Measurements from ENCODE around the gene MARVELD2.

The MARVELD2 gene

DNA sequence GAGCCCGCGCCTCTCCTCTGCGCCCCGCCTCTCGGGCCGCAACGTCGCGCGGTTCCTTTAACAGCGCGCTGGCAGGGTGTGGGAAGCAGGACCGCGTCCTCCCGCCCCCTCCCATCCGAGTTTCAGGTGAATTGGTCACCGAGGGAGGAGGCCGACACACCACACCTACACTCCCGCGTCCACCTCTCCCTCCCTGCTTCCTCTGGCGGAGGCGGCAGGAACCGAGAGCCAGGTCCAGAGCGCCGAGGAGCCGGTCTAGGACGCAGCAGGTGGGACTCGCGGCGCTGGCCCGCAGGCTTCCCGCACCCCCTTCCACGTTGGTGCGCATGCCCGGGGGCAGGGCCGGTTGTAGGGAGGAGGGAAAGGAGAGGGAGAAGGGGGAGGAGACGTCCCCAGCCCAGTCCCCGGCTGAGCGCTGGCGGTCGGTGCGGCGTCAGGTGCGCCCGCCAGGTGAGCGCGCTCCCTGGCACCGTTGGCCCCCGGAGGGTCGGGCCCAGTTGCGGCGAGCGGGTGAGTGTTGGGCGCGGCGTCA is 77.5 kb downstream of the MARVELD2 start, which contains the start of gene OCLN:
TSS of gene OCLN (plus strand) at position 400 of the 532 bp plus-strand sequence. CDS start 11,455 bp downstream, outside the sequence.
- Histone ChIP-seq H3K27ac (no peak within 1 kb of the TSS), H3K4me3 (IDR thresholded peaks at IDR 0.05; ENCODE audit: insufficient read depth, low read depth, low read length) (peak within 1 kb of the TSS; percentile 41), H3K36me3 (ENCODE audit: insufficient read depth) (no peaks in the 10 kb centered on the region), H3K27me3 (ENCODE audit: insufficient read depth, low read depth) (no peaks in the 10 kb centered on the region), H4K20me1 (ENCODE audit: insufficient read depth) (no peaks in the 10 kb centered on the region), H3K79me2 (ENCODE audit: insufficient read depth, low read depth) (no peaks in the 10 kb centered on the region), H3K4me2 (peak within 1 kb of the TSS; percentile 81), H2AFZ (ENCODE audit: low read depth) (peak within 1 kb of the TSS; percentile 96), H3K4me1 (ENCODE audit: low read depth, poor library complexity, severe bottlenecking) (no peaks in the 10 kb centered on the region), H3K9ac (peak within 1 kb of the TSS; percentile 27; the same call in 1 of the 2 replicates)
- TF ChIP-seq, protein P1, sequence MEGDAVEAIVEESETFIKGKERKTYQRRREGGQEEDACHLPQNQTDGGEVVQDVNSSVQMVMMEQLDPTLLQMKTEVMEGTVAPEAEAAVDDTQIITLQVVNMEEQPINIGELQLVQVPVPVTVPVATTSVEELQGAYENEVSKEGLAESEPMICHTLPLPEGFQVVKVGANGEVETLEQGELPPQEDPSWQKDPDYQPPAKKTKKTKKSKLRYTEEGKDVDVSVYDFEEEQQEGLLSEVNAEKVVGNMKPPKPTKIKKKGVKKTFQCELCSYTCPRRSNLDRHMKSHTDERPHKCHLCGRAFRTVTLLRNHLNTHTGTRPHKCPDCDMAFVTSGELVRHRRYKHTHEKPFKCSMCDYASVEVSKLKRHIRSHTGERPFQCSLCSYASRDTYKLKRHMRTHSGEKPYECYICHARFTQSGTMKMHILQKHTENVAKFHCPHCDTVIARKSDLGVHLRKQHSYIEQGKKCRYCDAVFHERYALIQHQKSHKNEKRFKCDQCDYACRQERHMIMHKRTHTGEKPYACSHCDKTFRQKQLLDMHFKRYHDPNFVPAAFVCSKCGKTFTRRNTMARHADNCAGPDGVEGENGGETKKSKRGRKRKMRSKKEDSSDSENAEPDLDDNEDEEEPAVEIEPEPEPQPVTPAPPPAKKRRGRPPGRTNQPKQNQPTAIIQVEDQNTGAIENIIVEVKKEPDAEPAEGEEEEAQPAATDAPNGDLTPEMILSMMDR (conservative IDR thresholded peaks at IDR 0.05; ENCODE audit: low read depth, low read length): no peak

GRCh38 chr5:69492923-69493395 is 78.0 kb downstream of the MARVELD2 start:
- Histone ChIP-seq H3K36me3 (ENCODE audit: insufficient read depth) (no peaks in the 10 kb centered on the region), H3K9ac (peak overlapping the region; percentile 27; the same call in 1 of the 2 replicates), H3K27me3 (ENCODE audit: insufficient read depth, low read depth) (no peaks in the 10 kb centered on the region), H3K4me3 (IDR thresholded peaks at IDR 0.05; ENCODE audit: insufficient read depth, low read depth, low read length) (peak overlapping the region; percentile 41), H3K4me1 (ENCODE audit: low read depth, poor library complexity, severe bottlenecking) (no peaks in the 10 kb centered on the region), H3K4me2 (peak overlapping the region; percentile 81), H3K27ac (no peak overlapping the region), H3K79me2 (ENCODE audit: insufficient read depth, low read depth) (no peaks in the 10 kb centered on the region), H4K20me1 (ENCODE audit: insufficient read depth) (no peaks in the 10 kb centered on the region), H2AFZ (ENCODE audit: low read depth) (peak overlapping the region; percentile 96)
- TF ChIP-seq, protein P1 (conservative IDR thresholded peaks at IDR 0.05; ENCODE audit: low read depth, low read length): no peak

DNA sequence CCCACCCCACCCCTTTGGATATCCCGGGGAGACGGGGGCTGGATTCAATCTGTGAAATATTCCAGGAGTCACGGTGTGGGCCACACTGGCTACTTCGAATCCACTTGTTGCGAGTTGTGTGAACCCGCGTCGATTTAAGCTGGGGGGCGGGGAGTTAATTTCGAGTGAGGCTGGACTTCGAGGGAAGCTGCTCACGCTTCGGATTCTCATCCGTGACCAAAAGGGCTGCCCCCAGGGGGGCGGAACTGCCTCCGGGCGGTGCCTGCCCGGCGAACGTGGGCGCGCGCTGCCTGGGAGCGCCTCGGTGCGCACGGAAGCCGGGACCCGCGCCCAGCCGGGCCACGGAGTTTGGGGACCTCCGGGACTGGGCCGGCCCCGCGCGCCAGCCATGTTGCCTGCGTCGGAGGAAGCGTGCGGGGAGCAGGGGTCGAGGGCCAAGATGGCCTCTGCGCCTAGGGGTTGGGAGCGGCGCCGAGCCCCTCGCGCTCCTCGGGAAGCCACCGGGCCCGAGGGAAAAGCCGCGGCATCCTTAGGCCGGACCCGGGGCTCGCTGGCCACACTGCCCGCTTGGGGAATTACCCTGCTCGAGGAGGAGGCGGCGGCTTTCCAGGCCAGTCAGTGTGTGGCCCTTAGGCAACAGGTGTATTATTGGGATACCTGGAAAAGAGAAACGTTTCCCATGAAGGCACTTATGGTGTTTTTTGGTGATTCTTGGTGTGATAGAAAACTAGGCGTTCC is 78.6 kb downstream of the MARVELD2 start:
- no peak overlapping the region for H3K4me3 ChIP-seq (IDR thresholded peaks at IDR 0.05; ENCODE audit: insufficient read depth, low read depth, low read length)
- no peak overlapping the region for H3K27ac ChIP-seq
- H3K4me2 ChIP-seq: peak overlapping the region; percentile 81
- H2AFZ ChIP-seq (ENCODE audit: low read depth): peak overlapping the region; percentile 96
- H3K9ac ChIP-seq: peak overlapping the region; percentile 27; the same call in 1 of the 2 replicates
- no peaks in the 10 kb centered on the region for H3K79me2 ChIP-seq (ENCODE audit: insufficient read depth, low read depth)
- H3K36me3 ChIP-seq (ENCODE audit: insufficient read depth): no peaks in the 10 kb centered on the region
- no peaks in the 10 kb centered on the region for H4K20me1 ChIP-seq (ENCODE audit: insufficient read depth)
- H3K27me3 ChIP-seq (ENCODE audit: insufficient read depth, low read depth): no peaks in the 10 kb centered on the region
- TF ChIP-seq, protein P1 (conservative IDR thresholded peaks at IDR 0.05; ENCODE audit: low read depth, low read length): no peak
- H3K4me1 ChIP-seq (ENCODE audit: low read depth, poor library complexity, severe bottlenecking): no peaks in the 10 kb centered on the region
